B cell (primary cell): ENCODE measurements around the gene BARHL1.

Experiments used
- CTCF ChIP-seq: fragments of 200-600 bp; IDR thresholded peaks from one replicate; pipeline ENCODE4 v1.8.0; 2022; ENCODE audit warnings: antibody characterized with exemption, mild to moderate bottlenecking
- EZH2 ChIP-seq: IDR thresholded peaks from 2 replicates; pipeline ENCODE4 v1.6.1; 2012; ENCODE audit warnings: borderline replicate concordance, low read depth, mild to moderate bottlenecking, moderate library complexity, low read length; ENCODE audit not compliant: insufficient read depth, poor library complexity, severe bottlenecking

- no peak for TF ChIP-seq CTCF
- no peak for TF ChIP-seq EZH2
Measured at GRCh38 chr9:132545578-132545977, 36.8 kb upstream of the BARHL1 start.
